Neural progenitor cell (in vitro differentiated cells): ENCODE data around the gene PTPRT.

ENCODE experiments used
- EZH2 ChIP-seq: fragments of 200-600 bp; sonication (generic); IDR thresholded peaks from 2 replicates; pipeline ENCODE4 v1.6.1; 2017; ENCODE audit warnings: antibody characterized with exemption, mild to moderate bottlenecking, moderate library complexity
- TF ChIP-seq, protein P1 (sequence below): fragments of 200-600 bp; sonication (generic); IDR thresholded peaks from 2 replicates; pipeline ENCODE4 v1.5.1; 2017; ENCODE audit warnings: antibody characterized with exemption, mild to moderate bottlenecking

DNA sequence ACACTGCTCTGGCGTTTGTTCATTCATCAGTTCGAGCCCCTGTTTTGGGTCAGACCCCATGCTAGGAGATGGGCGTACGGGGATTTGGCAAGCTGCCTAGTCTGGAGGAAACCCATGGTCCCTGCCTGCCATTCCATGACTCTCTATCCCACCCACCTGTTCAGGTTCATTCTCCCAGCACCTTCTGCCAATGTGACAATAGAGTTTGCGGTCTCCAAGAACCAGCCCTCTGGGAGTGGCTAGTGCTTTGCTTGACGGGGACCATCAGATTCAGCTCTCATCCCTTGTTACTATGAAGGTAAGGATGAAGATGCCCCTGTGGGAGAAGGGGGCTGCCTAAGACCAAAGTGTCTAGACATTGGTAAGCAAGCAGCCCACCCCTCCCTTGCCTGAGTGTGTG lies 345.0 kb downstream of the PTPRT start:
- TF ChIP-seq, protein P1, sequence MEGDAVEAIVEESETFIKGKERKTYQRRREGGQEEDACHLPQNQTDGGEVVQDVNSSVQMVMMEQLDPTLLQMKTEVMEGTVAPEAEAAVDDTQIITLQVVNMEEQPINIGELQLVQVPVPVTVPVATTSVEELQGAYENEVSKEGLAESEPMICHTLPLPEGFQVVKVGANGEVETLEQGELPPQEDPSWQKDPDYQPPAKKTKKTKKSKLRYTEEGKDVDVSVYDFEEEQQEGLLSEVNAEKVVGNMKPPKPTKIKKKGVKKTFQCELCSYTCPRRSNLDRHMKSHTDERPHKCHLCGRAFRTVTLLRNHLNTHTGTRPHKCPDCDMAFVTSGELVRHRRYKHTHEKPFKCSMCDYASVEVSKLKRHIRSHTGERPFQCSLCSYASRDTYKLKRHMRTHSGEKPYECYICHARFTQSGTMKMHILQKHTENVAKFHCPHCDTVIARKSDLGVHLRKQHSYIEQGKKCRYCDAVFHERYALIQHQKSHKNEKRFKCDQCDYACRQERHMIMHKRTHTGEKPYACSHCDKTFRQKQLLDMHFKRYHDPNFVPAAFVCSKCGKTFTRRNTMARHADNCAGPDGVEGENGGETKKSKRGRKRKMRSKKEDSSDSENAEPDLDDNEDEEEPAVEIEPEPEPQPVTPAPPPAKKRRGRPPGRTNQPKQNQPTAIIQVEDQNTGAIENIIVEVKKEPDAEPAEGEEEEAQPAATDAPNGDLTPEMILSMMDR, result no peak
- no peak for TF ChIP-seq EZH2
